Loucy (cell line): ENCODE data around the gene DOCK9.

Source experiments
- H2AFZ ChIP-seq: fragments of 200-600 bp; sonication (generic); 2 replicates; pipeline ENCODE4 v1.6.0; 2016; ENCODE audit warnings: antibody characterized with exemption, mild to moderate bottlenecking, low read length, moderate library complexity
- H3F3A ChIP-seq: fragments of 200-600 bp; 2 replicates; pipeline ENCODE4 v1.6.0; 2016; ENCODE audit warnings: antibody characterized with exemption, low read depth, mild to moderate bottlenecking
- H3K27me3 ChIP-seq: fragments of 200-600 bp; sonication (generic); 2 replicates; pipeline ENCODE4 v1.6.1; 2014; ENCODE audit warnings: low read length, mild to moderate bottlenecking; ENCODE audit not compliant: insufficient read depth, poor library complexity, severe bottlenecking
- H3K36me3 ChIP-seq: fragments of 200-600 bp; sonication (generic); 2 replicates; pipeline ENCODE4 v1.6.1; 2016; ENCODE audit warnings: low read length; ENCODE audit not compliant: insufficient read depth
- H3K4me1 ChIP-seq: fragments of 200-600 bp; sonication (generic); 2 replicates; pipeline ENCODE4 v1.5.1; 2014; ENCODE audit warnings: low read length, mild to moderate bottlenecking; ENCODE audit not compliant: insufficient read depth, poor library complexity, severe bottlenecking
- H3K4me2 ChIP-seq: fragments of 200-600 bp; sonication (generic); 2 replicates; pipeline ENCODE4 v1.6.0; 2014; ENCODE audit warnings: antibody characterized with exemption, low read length, low read depth, mild to moderate bottlenecking; ENCODE audit not compliant: poor library complexity, severe bottlenecking
- H3K4me3 ChIP-seq: fragments of 200-600 bp; sonication (generic); 2 replicates; pipeline ENCODE4 v1.5.1; 2014; ENCODE audit warnings: low read length, mild to moderate bottlenecking, mixed read lengths; ENCODE audit not compliant: poor library complexity, severe bottlenecking
- H3K79me2 ChIP-seq: fragments of 200-600 bp; sonication (generic); 2 replicates; pipeline ENCODE4 v1.6.1; 2014; ENCODE audit warnings: low read length; ENCODE audit not compliant: insufficient read depth
- H3K9ac ChIP-seq: fragments of 200-600 bp; sonication (generic); 2 replicates; pipeline ENCODE4 v1.6.0; 2014; ENCODE audit warnings: mild to moderate bottlenecking, low read depth, low read length, moderate library complexity; ENCODE audit not compliant: poor library complexity, severe bottlenecking
- H3K9me2 ChIP-seq: fragments of 200-600 bp; sonication (generic); replicated peaks from 2 replicates; pipeline ENCODE4 v1.6.1; 2016; ENCODE audit warnings: low read depth, low read length, mixed read lengths
- H3K9me3 ChIP-seq: fragments of 200-600 bp; sonication (generic); 2 replicates; pipeline ENCODE4 v1.6.1; 2014; ENCODE audit warnings: mild to moderate bottlenecking, antibody characterized with exemption, low read length, low read depth; ENCODE audit not compliant: insufficient read depth
- H4K20me1 ChIP-seq: fragments of 200-600 bp; sonication (generic); 2 replicates; pipeline ENCODE4 v1.6.0; 2014; ENCODE audit warnings: antibody characterized with exemption, low read length, mild to moderate bottlenecking; ENCODE audit not compliant: insufficient read depth, poor library complexity, severe bottlenecking
- EZH2phosphoT487 ChIP-seq: fragments of 200-600 bp; IDR thresholded peaks from 2 replicates; pipeline ENCODE4 v1.6.1; 2018; ENCODE audit warnings: antibody characterized with exemption, mild to moderate bottlenecking, moderate library complexity, borderline replicate concordance
- TF ChIP-seq, protein P1 (sequence below): fragments of 200-600 bp; sonication (generic); conservative IDR thresholded peaks from 2 replicates; pipeline ENCODE4 v1.5.1; 2014; ENCODE audit warnings: mild to moderate bottlenecking, antibody characterized with exemption, low read length

DOCK9 gene

DNA sequence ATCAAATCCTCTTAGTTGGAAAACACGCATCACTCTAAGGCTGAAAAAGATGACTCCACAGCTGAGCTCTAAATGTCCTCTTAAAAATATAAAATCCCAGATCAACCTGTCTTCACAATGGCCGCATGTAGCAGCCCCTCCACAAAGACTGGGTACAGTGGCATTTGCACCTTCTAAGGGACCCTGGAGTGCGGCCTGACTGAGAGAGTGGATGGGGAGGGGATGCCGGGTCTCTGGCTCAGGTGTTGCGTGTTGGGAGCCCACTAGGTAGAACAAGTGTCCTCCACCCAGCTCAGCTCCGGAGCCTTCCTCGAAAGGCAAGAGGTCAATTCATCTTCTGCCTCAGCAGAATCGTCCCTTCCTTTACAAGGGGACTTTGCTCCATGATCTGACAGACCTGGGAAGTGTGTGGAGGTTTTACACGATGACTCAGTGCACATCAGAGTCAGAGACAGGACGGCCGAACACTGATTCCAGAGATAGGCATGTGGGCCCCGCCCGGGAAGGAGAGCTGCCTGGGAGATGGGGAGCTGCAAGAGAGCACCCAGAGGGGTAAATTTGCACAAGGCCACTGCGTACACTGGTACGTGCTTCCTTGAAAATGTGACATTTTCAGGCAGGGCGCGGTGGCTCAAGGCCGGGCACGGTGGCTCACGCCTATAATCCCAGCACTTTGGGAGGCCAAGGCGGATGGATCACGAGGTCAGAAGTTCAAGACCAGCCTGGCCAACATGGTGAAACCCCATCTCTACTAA is 201.8 kb downstream of the DOCK9 start:
- Histone ChIP-seq H3K4me3 (no peak overlapping the region), H3K79me2 (no peaks in the 10 kb centered on the region), H3K27me3 (no peaks in the 10 kb centered on the region), H3K4me2 (no peak overlapping the region), H3K9ac (no peak overlapping the region), H4K20me1 (no peaks in the 10 kb centered on the region), H3K4me1 (no peaks in the 10 kb centered on the region), H3K36me3 (no peaks in the 10 kb centered on the region), H3K9me3 (no peaks in the 10 kb centered on the region), H3F3A (no peaks in the 10 kb centered on the region), H3K9me2 (no peaks in the 10 kb centered on the region), H2AFZ (no peak overlapping the region)
- no peak for TF ChIP-seq EZH2phosphoT487
- TF ChIP-seq, protein P1, sequence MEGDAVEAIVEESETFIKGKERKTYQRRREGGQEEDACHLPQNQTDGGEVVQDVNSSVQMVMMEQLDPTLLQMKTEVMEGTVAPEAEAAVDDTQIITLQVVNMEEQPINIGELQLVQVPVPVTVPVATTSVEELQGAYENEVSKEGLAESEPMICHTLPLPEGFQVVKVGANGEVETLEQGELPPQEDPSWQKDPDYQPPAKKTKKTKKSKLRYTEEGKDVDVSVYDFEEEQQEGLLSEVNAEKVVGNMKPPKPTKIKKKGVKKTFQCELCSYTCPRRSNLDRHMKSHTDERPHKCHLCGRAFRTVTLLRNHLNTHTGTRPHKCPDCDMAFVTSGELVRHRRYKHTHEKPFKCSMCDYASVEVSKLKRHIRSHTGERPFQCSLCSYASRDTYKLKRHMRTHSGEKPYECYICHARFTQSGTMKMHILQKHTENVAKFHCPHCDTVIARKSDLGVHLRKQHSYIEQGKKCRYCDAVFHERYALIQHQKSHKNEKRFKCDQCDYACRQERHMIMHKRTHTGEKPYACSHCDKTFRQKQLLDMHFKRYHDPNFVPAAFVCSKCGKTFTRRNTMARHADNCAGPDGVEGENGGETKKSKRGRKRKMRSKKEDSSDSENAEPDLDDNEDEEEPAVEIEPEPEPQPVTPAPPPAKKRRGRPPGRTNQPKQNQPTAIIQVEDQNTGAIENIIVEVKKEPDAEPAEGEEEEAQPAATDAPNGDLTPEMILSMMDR: no peak

DNA sequence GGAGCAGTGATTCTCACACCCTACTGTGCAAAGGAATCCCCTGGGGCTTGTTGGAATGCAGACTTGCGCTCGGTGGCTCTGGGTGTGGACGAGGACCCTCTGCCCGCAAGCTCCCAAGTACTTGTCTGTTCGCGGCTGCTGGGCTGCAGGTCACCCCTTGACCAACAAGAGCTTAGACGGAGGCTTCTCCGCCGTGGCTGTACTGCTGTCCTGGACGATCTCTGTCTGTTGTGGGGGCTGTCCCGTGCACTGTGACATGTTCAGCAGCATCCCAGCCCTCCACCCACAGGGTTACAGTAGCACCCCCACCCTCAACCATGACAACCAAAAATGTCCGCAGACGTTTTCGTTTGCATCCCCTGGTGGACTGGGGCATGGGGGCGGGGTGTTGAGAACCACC is 202.5 kb downstream of the DOCK9 start:
- Histone ChIP-seq H3K4me2 (no peak overlapping the region), H3K4me1 (no peaks in the 10 kb centered on the region), H3K36me3 (no peaks in the 10 kb centered on the region), H3K9me3 (no peaks in the 10 kb centered on the region), H3K27me3 (no peaks in the 10 kb centered on the region), H3K9me2 (no peaks in the 10 kb centered on the region), H4K20me1 (no peaks in the 10 kb centered on the region), H2AFZ (no peak overlapping the region), H3K9ac (no peak overlapping the region), H3K4me3 (no peak overlapping the region), H3K79me2 (no peaks in the 10 kb centered on the region), H3F3A (no peaks in the 10 kb centered on the region)
- TF ChIP-seq EZH2phosphoT487: no peak
- TF ChIP-seq, protein P1: no peak

DNA sequence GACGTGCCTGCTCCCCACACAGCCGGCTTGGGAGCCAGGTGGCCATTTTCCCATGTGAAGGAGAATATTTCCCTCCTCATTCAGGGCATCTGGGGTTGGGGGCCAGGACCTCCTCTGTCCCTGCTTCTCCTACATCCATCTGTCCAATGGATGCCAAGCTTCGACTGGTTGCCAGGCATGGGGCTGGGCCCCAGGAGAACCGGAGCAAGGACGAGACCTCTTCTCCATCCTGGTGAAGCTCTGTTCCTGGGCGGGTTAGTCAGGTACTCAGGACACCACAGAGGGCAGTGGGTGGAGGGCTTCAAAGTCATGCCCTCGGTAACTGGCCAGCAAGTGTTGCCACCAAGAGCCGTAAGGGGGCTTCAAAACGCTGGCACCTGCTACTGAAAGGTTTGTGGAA is 203.1 kb downstream of the DOCK9 start:
- Histone ChIP-seq H2AFZ (no peak overlapping the region), H3K4me3 (no peak overlapping the region), H3K36me3 (no peaks in the 10 kb centered on the region), H3K9me3 (no peaks in the 10 kb centered on the region), H3F3A (no peaks in the 10 kb centered on the region), H4K20me1 (no peaks in the 10 kb centered on the region), H3K9me2 (no peaks in the 10 kb centered on the region), H3K4me1 (no peaks in the 10 kb centered on the region), H3K4me2 (no peak overlapping the region), H3K9ac (no peak overlapping the region), H3K79me2 (no peaks in the 10 kb centered on the region), H3K27me3 (no peaks in the 10 kb centered on the region)
- TF ChIP-seq, protein P1: no peak
- TF ChIP-seq EZH2phosphoT487: no peak
